Cerebellar nuclear complex (tissue), 1 donor: Measurements from ENCODE around the gene SLC35D3.
"Not testable (repeated sequence)": the region's sequence is repeated elsewhere in the genome, so short reads cannot be mapped to it uniquely, and the experiment has no call there.

ENCODE experiments used
- DNase-seq, 2 experiments: peaks; one replicate each; lab custom pipeline; 2025; lab: John Stamatoyannopoulos, UW

Gene SLC35D3

GRCh38 chr6:136921936-136922684 lies at the start of gene SLC35D3:
TSS of gene SLC35D3 (plus strand) at chr6:136922301. CDS start at chr6:136922429, 128 bp downstream.
- DNase-seq = no peak

- no peak for DNase-seq
Observed at GRCh38 chr6:136873748-136874147, 48.4 kb upstream of the SLC35D3 start.

GRCh38 chr6:136876469-136876868 lies 45.6 kb upstream of the SLC35D3 start:
- DNase-seq = not testable (repeated sequence)

- no peak for DNase-seq
Observed at GRCh38 chr6:136880748-136881460, 41.2 kb upstream of the SLC35D3 start.

- DNase-seq = no peak
Observed at GRCh38 chr6:136886091-136886490, 36.0 kb upstream of the SLC35D3 start.

- no peak for DNase-seq
Observed at GRCh38 chr6:136887953-136888352, 34.1 kb upstream of the SLC35D3 start.

- no peak for DNase-seq
Observed at GRCh38 chr6:136889271-136890193, 32.6 kb upstream of the SLC35D3 start.

- DNase-seq = no peak
Observed at GRCh38 chr6:136890194-136890839, 31.8 kb upstream of the SLC35D3 start.

GRCh38 chr6:136890986-136891385 lies 31.1 kb upstream of the SLC35D3 start:
- DNase-seq = no peak

GRCh38 chr6:136893187-136893586 lies 28.9 kb upstream of the SLC35D3 start:
- DNase-seq = no peak

- DNase-seq = no peak
Observed at GRCh38 chr6:136895901-136896300, 26.2 kb upstream of the SLC35D3 start.

- DNase-seq = no peak
Observed at GRCh38 chr6:136897071-136897470, 25.0 kb upstream of the SLC35D3 start.

- DNase-seq = no peak
Observed at GRCh38 chr6:136901212-136901784, 20.8 kb upstream of the SLC35D3 start.

- DNase-seq = not testable (repeated sequence)
Observed at GRCh38 chr6:136904477-136904876, 17.6 kb upstream of the SLC35D3 start.

GRCh38 chr6:136914947-136915346 lies 7.2 kb upstream of the SLC35D3 start:
- no peak for DNase-seq

- no peak for DNase-seq
Observed at GRCh38 chr6:136918706-136919105, 3.4 kb upstream of the SLC35D3 start.

GRCh38 chr6:136920216-136920615 lies 1.9 kb upstream of the SLC35D3 start:
- no peak for DNase-seq

- no peak for DNase-seq
Observed at GRCh38 chr6:136920671-136921380, 1.3 kb upstream of the SLC35D3 start.

- no peak for DNase-seq
Observed at GRCh38 chr6:136921381-136921935, 643 bp upstream of the SLC35D3 start.

- DNase-seq = no peak
Observed at GRCh38 chr6:136922685-136923006, 545 bp downstream of the SLC35D3 start.
